OCI-LY3 (cell line): ENCODE results near the gene DYNC1I1.

Source experiments
- EZH2phosphoT487 ChIP-seq: fragments of 200-600 bp; shearing (Covaris generic); IDR thresholded peaks from 2 replicates; pipeline ENCODE4 v1.6.1; 2018; ENCODE audit warnings: antibody characterized with exemption, mixed run types, low read depth
- TF ChIP-seq, protein P1 (sequence below): fragments of 200-600, 300-600 bp; sonication (generic); IDR thresholded peaks from 2 replicates; pipeline ENCODE4 v1.5.1; 2014; ENCODE audit warnings: antibody characterized with exemption, low read length, low read depth

DNA sequence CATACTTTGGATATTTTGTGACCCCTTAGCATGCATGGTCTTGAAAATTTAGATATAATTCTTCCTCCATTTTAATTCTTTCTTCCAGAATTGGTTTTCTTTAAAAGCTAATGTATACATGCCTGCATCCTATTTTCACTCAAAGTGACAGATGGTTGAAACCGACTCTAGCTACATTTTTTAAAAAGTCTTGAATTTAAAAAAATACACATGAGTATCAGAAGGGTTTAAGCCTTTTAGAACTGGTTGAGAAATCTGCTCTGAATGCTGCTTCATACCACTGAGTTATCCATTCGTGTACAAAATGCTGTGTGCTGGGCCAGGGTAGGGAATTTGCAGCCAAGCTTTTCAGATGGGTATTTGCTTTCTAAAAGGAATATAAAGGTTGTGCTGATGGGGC is 16.5 kb downstream of the DYNC1I1 start:
- TF ChIP-seq, protein P1, sequence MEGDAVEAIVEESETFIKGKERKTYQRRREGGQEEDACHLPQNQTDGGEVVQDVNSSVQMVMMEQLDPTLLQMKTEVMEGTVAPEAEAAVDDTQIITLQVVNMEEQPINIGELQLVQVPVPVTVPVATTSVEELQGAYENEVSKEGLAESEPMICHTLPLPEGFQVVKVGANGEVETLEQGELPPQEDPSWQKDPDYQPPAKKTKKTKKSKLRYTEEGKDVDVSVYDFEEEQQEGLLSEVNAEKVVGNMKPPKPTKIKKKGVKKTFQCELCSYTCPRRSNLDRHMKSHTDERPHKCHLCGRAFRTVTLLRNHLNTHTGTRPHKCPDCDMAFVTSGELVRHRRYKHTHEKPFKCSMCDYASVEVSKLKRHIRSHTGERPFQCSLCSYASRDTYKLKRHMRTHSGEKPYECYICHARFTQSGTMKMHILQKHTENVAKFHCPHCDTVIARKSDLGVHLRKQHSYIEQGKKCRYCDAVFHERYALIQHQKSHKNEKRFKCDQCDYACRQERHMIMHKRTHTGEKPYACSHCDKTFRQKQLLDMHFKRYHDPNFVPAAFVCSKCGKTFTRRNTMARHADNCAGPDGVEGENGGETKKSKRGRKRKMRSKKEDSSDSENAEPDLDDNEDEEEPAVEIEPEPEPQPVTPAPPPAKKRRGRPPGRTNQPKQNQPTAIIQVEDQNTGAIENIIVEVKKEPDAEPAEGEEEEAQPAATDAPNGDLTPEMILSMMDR: no peak
- TF ChIP-seq EZH2phosphoT487: no peak
